PC-9 (cell line): ENCODE measurements around the gene RASD2. TPM values are rescaled to one million over a fixed set of nuclear protein-coding genes. Genes with fewer than 3 reads are reported as not detected.

Source experiments
- BruUV-seq: library from RNA; stranded (reverse); fragments of 400-500 nt; replicated peaks from 2 replicates; lab custom pipeline; 2021; lab: Mats Ljungman, UMichigan
- CTCF ChIA-PET: fragments of 300-600 bp; sonication (Branson Sonifier 250); formaldehyde crosslinking; loops from one replicate; lab custom pipeline; 2022; ENCODE audit warnings: antibody characterized with exemption; lab: Charles Lee
- POLR2A ChIA-PET: fragments of 300-600 bp; sonication (Branson Sonifier 250); formaldehyde crosslinking; loops from one replicate; lab custom pipeline; 2022; ENCODE audit warnings: antibody characterized with exemption; ENCODE audit not compliant: unreplicated experiment; lab: Charles Lee
- DNase-seq, 2 experiments: peaks; one replicate each; pipeline versions ENCODE4 v3.0.0 to v3.0.0-alpha.2; 2015 to 2022; ENCODE audit warnings: mixed read lengths in 1 of 2
- H2AFZ ChIP-seq: fragments of 200-600 bp; sonication (generic); 2 replicates; pipeline ENCODE4 v1.8.1; 2017; ENCODE audit warnings: antibody characterized with exemption
- H3F3A ChIP-seq: fragments of 200-600 bp; sonication (generic); 2 replicates; pipeline ENCODE4 v1.8.1; 2017; ENCODE audit warnings: antibody characterized with exemption, mild to moderate bottlenecking, low read depth; ENCODE audit not compliant: insufficient read depth
- H3K27ac ChIP-seq: fragments of 200-600 bp; sonication (generic); 2 replicates; pipeline ENCODE4 v1.6.1; 2016; ENCODE audit warnings: mixed run types
- H3K27me3 ChIP-seq: fragments of 200-600 bp; sonication (generic); 2 replicates; pipeline ENCODE4 v1.6.1; 2016; ENCODE audit warnings: low read depth, mixed run types; ENCODE audit not compliant: insufficient read depth
- H3K36me3 ChIP-seq: fragments of 200-600 bp; sonication (generic); 2 replicates; pipeline ENCODE4 v1.6.1; 2016; ENCODE audit warnings: low read depth, mixed run types
- H3K4me1 ChIP-seq: fragments of 200-600 bp; sonication (generic); replicated peaks from 2 replicates; pipeline ENCODE4 v1.6.1; 2016; ENCODE audit warnings: mixed run types; ENCODE audit not compliant: insufficient read depth
- H3K4me2 ChIP-seq: fragments of 200-600 bp; sonication (generic); 2 replicates; pipeline ENCODE4 v1.6.1; 2017; ENCODE audit warnings: mixed run types
- H3K4me3 ChIP-seq: fragments of 200-600 bp; sonication (generic); 2 replicates; pipeline ENCODE4 v1.6.1; 2016; ENCODE audit warnings: mixed run types
- H3K79me2 ChIP-seq: fragments of 200-600 bp; sonication (generic); 2 replicates; pipeline ENCODE4 v1.6.1; 2017; ENCODE audit warnings: low read depth, mixed run types
- H3K9me2 ChIP-seq: fragments of 200-600 bp; sonication (generic); 2 replicates; pipeline ENCODE4 v1.8.1; 2017; ENCODE audit warnings: mild to moderate bottlenecking; ENCODE audit not compliant: insufficient read depth
- H3K9me3 ChIP-seq: fragments of 200-600 bp; sonication (generic); 2 replicates; pipeline ENCODE4 v1.8.1; 2016; ENCODE audit warnings: low read depth; ENCODE audit not compliant: insufficient read depth
- H4K20me1 ChIP-seq: fragments of 200-600 bp; sonication (generic); 2 replicates; pipeline ENCODE4 v1.8.1; 2017; ENCODE audit not compliant: insufficient read depth
- CTCF ChIP-seq: fragments of 200-600 bp; sonication (generic); conservative IDR thresholded peaks from 2 replicates; pipeline ENCODE4 v1.6.1; 2017; ENCODE audit warnings: mixed run types, antibody characterized with exemption, mild to moderate bottlenecking, moderate library complexity
- EZH2 ChIP-seq: fragments of 200-600 bp; sonication (generic); IDR thresholded peaks from 2 replicates; pipeline ENCODE4 v1.8.0; 2017; ENCODE audit warnings: antibody characterized with exemption, low read depth
- intact Hi-C: fragments of 100-400 bp; cut with micrococcal nuclease; formaldehyde crosslinking; loops from one replicate; pipeline ENCODE4 v1.10.0; 2022; ENCODE audit not compliant: unreplicated experiment
- total RNA-seq: library from RNA; stranded (reverse); gene quantifications from 2 replicates; pipeline ENCODE4 v1.2.3, GENCODE V29; 2021

Gene RASD2
- total RNA-seq, 1 experiment from 2014 or later, result 0.70 TPM

GRCh38 chr22:35531676-35532075 is 9.0 kb upstream of the RASD2 start:
- DNase-seq, result no peak
- BruUV-seq, result no TSS peak
- POLR2A ChIA-PET, result no interaction called here
- no peaks in the 10 kb centered on the region for H3K9me2 ChIP-seq
- no peak overlapping the region for H3K27ac ChIP-seq
- no peaks in the 10 kb centered on the region for H3K36me3 ChIP-seq
- no peaks in the 10 kb centered on the region for H4K20me1 ChIP-seq
- TF ChIP-seq CTCF, result no peak
- no peak for TF ChIP-seq EZH2
- H3K79me2 ChIP-seq, result no peaks in the 10 kb centered on the region
- intact Hi-C loops, result no loop called here
- H2AFZ ChIP-seq, result no peak overlapping the region
- H3K4me2 ChIP-seq, result no peak overlapping the region
- no peaks in the 10 kb centered on the region for H3K9me3 ChIP-seq
- H3K4me1 ChIP-seq, result peaks cover 15% of the 10 kb centered on the region
- CTCF ChIA-PET, result no interaction called here
- H3K4me3 ChIP-seq, result no peak overlapping the region
- no peaks in the 10 kb centered on the region for H3K27me3 ChIP-seq
- peaks cover 13% of the 10 kb centered on the region for H3F3A ChIP-seq

- BruUV-seq, result no TSS peak
- Histone ChIP-seq H3F3A (peaks cover 25% of the 10 kb centered on the region), H3K9me3 (no peaks in the 10 kb centered on the region), H3K27me3 (no peaks in the 10 kb centered on the region), H4K20me1 (no peaks in the 10 kb centered on the region), H3K4me1 (peaks cover 18% of the 10 kb centered on the region), H3K27ac (no peak overlapping the region), H3K36me3 (no peaks in the 10 kb centered on the region), H3K4me2 (no peak overlapping the region), H2AFZ (no peak overlapping the region), H3K9me2 (no peaks in the 10 kb centered on the region), H3K79me2 (no peaks in the 10 kb centered on the region), H3K4me3 (no peak overlapping the region)
- no peak for DNase-seq
- intact Hi-C loops, result no loop called here
- POLR2A ChIA-PET, result no interaction called here
- CTCF ChIA-PET, result no interaction called here
- no peak for TF ChIP-seq CTCF
- TF ChIP-seq EZH2, result no peak
Measured at GRCh38 chr22:35533365-35534029, 7.1 kb upstream of the RASD2 start.

DNA sequence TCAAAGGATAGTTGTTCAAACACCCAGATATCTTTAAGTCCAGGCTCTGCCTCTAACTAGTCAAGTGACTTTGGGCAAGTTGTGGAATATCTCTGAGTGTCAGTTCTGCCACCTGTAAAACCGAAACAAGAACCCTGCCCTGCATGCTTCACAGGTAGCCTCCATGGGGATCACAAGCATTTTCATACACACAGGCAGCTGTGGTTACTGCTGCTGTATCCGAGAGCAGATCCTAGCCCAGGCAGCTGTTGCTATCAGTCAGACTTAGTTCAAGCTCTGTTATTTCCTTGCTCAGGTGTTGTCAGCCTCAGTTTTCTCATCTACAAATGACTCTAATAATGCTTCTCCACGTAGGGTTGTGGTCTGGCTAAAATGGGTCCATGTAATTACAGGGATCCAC is 6.5 kb upstream of the RASD2 start:
- H3F3A ChIP-seq, result peaks cover 31% of the 10 kb centered on the region
- H3K79me2 ChIP-seq, result no peaks in the 10 kb centered on the region
- no peaks in the 10 kb centered on the region for H4K20me1 ChIP-seq
- no peaks in the 10 kb centered on the region for H3K36me3 ChIP-seq
- CTCF ChIA-PET, result no interaction called here
- H3K9me3 ChIP-seq, result no peaks in the 10 kb centered on the region
- H3K4me2 ChIP-seq, result no peak overlapping the region
- no peak for DNase-seq
- H2AFZ ChIP-seq, result no peak overlapping the region
- no peak overlapping the region for H3K27ac ChIP-seq
- intact Hi-C loops, result no loop called here
- H3K4me1 ChIP-seq, result peaks cover 18% of the 10 kb centered on the region
- POLR2A ChIA-PET, result no interaction called here
- no peaks in the 10 kb centered on the region for H3K9me2 ChIP-seq
- no peaks in the 10 kb centered on the region for H3K27me3 ChIP-seq
- no peak overlapping the region for H3K4me3 ChIP-seq
- BruUV-seq, result no TSS peak
- no peak for TF ChIP-seq EZH2
- TF ChIP-seq CTCF, result no peak
